ENCODE data around the gene NUDT1. TPM values are rescaled to one million over a fixed set of nuclear protein-coding genes. Genes with fewer than 3 reads are reported as not detected.

The NUDT1 gene
- total RNA-seq, 1 donor from 2014 or later = 12.8 TPM

- no peak overlapping the region for H3K27ac Mint-ChIP-seq (ENCODE audit: unreplicated experiment)
- peaks cover 14% of the 10 kb centered on the region for H3K4me1 Mint-ChIP-seq (ENCODE audit: unreplicated experiment)
- peaks cover 41% of the 10 kb centered on the region for H3K36me3 Mint-ChIP-seq (ENCODE audit: unreplicated experiment)
- no peaks in the 10 kb centered on the region for H3K9me3 Mint-ChIP-seq (ENCODE audit: unreplicated experiment)
- TF ChIP-seq CTCF (IDR thresholded peaks at IDR 0.05) = peak; percentile 90
- no peaks in the 10 kb centered on the region for H3K27me3 Mint-ChIP-seq (ENCODE audit: unreplicated experiment)
- no peak overlapping the region for H3K4me3 Mint-ChIP-seq (ENCODE audit: unreplicated experiment)
- DNase-seq (ENCODE audit: extremely low spot score, unreplicated experiment) = peak; percentile 93
Measured at GRCh38 chr7:2209146-2209960, 32.7 kb upstream of the NUDT1 start.

DNA sequence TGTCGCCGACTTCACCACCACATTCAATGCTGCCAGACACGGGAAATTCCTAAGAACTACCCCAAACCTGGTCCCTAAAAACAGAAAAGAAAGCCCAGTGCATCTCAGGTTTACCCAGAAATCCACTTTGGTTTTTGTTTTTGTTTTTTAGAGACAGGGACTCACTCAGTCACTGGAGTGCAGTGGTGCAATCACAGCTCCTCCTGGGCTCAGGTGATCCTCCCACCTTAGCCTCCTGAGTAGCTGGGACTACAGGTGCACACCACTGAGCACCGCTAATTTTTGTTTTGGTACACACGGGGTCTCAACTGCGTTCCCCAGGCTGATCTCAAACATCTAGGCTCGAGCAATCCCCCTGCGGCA is 32.1 kb upstream of the NUDT1 start:
- Mint-ChIP-seq H3K27me3 (ENCODE audit: unreplicated experiment) (no peaks in the 10 kb centered on the region), H3K4me3 (ENCODE audit: unreplicated experiment) (no peak overlapping the region), H3K4me1 (ENCODE audit: unreplicated experiment) (peaks cover 8% of the 10 kb centered on the region), H3K36me3 (ENCODE audit: unreplicated experiment) (peaks cover 41% of the 10 kb centered on the region), H3K9me3 (ENCODE audit: unreplicated experiment) (no peaks in the 10 kb centered on the region), H3K27ac (ENCODE audit: unreplicated experiment) (no peak overlapping the region)
- no peak for TF ChIP-seq CTCF (IDR thresholded peaks at IDR 0.05)
- no peak for DNase-seq (ENCODE audit: extremely low spot score, unreplicated experiment)

DNA sequence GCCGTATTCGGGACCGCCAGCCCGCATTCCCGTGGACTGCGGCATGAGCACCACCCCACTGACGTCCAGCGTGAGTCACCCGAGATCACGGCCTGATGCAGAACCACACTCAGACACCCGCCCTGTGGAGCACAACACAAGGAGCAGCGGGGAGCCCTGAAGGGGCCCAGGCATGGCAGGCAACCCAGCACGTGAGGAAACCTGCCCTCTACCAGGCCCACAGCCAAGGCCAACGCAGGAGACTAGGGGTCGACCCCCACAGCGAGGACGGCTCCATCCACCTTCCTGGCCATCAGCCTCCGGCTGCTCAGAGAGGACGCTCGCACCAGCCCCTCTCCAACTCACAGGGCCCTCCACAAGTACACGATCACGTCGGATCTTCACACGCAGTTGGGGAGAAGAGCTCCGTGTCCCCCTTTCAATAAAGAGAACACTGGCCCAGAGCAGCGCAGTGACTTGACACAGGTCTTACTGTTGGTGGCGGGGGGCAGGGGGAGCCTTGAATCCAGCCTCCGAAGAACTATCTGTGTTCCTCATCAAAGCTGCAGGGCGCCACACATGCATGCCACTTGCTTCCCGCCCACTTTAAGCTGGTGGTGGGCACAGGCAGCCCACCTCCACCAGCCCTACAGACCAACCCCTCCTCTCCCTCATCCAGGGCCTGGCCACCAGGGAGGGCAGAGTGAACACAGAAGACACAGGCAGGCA is 31.3 kb upstream of the NUDT1 start:
- Mint-ChIP-seq H3K27ac (ENCODE audit: unreplicated experiment) (no peak overlapping the region), H3K4me1 (ENCODE audit: unreplicated experiment) (peaks cover under 1% of the 10 kb centered on the region), H3K36me3 (ENCODE audit: unreplicated experiment) (peaks cover 38% of the 10 kb centered on the region), H3K4me3 (ENCODE audit: unreplicated experiment) (no peak overlapping the region), H3K9me3 (ENCODE audit: unreplicated experiment) (no peaks in the 10 kb centered on the region), H3K27me3 (ENCODE audit: unreplicated experiment) (no peaks in the 10 kb centered on the region)
- no peak for TF ChIP-seq CTCF (IDR thresholded peaks at IDR 0.05)
- no peak for DNase-seq (ENCODE audit: extremely low spot score, unreplicated experiment)

- Mint-ChIP-seq H3K36me3 (ENCODE audit: unreplicated experiment) (peaks cover 43% of the 10 kb centered on the region), H3K27me3 (ENCODE audit: unreplicated experiment) (no peaks in the 10 kb centered on the region), H3K4me1 (ENCODE audit: unreplicated experiment) (no peaks in the 10 kb centered on the region), H3K27ac (ENCODE audit: unreplicated experiment) (no peak overlapping the region), H3K4me3 (ENCODE audit: unreplicated experiment) (no peak overlapping the region), H3K9me3 (ENCODE audit: unreplicated experiment) (no peaks in the 10 kb centered on the region)
- no peak for TF ChIP-seq CTCF (IDR thresholded peaks at IDR 0.05)
- DNase-seq (ENCODE audit: extremely low spot score, unreplicated experiment) = no peak
Measured at GRCh38 chr7:2211259-2211880, 30.7 kb upstream of the NUDT1 start.

DNA sequence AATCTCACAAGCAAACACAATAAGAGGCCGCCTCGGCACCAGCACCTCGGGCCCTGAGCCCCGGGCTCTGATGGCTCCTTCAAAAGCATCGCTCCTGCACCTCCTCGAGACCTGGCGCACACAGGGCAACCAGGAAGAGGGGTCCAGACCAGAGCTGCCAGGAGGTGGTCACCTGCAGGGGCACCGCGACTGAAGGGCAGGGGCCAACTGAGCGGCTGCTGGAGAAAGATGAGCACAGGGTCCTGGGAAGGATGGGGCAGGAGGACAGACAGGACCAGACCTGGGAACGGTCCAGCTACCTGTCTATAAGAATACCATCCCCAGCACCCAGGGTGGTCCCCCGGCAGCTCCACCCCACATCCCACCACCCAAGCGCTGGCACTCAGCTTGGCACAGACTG is 30.1 kb upstream of the NUDT1 start:
- H3K36me3 Mint-ChIP-seq (ENCODE audit: unreplicated experiment) = peaks cover 45% of the 10 kb centered on the region
- H3K4me3 Mint-ChIP-seq (ENCODE audit: unreplicated experiment) = no peak overlapping the region
- no peaks in the 10 kb centered on the region for H3K27me3 Mint-ChIP-seq (ENCODE audit: unreplicated experiment)
- H3K27ac Mint-ChIP-seq (ENCODE audit: unreplicated experiment) = no peak overlapping the region
- H3K9me3 Mint-ChIP-seq (ENCODE audit: unreplicated experiment) = no peaks in the 10 kb centered on the region
- H3K4me1 Mint-ChIP-seq (ENCODE audit: unreplicated experiment) = no peaks in the 10 kb centered on the region
- TF ChIP-seq CTCF (IDR thresholded peaks at IDR 0.05) = no peak
- no peak for DNase-seq (ENCODE audit: extremely low spot score, unreplicated experiment)

All from osteocyte (in vitro differentiated cells).